A673 (cell line): ENCODE data around the gene EEF2KMT. TPM values are rescaled to one million over a fixed set of nuclear protein-coding genes. Genes with fewer than 3 reads are reported as not detected.

Source experiments
- BruUV-seq: library from RNA; stranded (reverse); fragments of 400-500 nt; replicated peaks from 2 replicates; lab custom pipeline; 2021; lab: Mats Ljungman, UMichigan
- CTCF ChIA-PET: fragments of 300-600 bp; sonication (Branson Sonifier 250); formaldehyde crosslinking; loops from one replicate; lab custom pipeline; 2022; ENCODE audit warnings: antibody characterized with exemption; lab: Charles Lee
- POLR2A ChIA-PET: fragments of 300-600 bp; sonication (Branson Sonifier 250); formaldehyde crosslinking; loops from one replicate; lab custom pipeline; 2022; ENCODE audit warnings: antibody characterized with exemption; ENCODE audit not compliant: low non-redundant PET; lab: Charles Lee
- DNase-seq: peaks from one replicate; pipeline ENCODE4 v3.0.0-alpha.2; 2015; ENCODE audit warnings: low spot score
- H3K27ac ChIP-seq: fragments of 200-600 bp; sonication (generic); 2 replicates; pipeline ENCODE4 v1.5.1; 2016; ENCODE audit warnings: mixed run types, low read depth, mild to moderate bottlenecking, mixed read lengths, antibody characterized with exemption, low read length; ENCODE audit not compliant: poor library complexity, severe bottlenecking
- H3K27me3 ChIP-seq: fragments of 200-600 bp; sonication (generic); replicated peaks from 2 replicates; pipeline ENCODE4 v1.6.1; 2017; ENCODE audit warnings: mixed run types, low read depth, mild to moderate bottlenecking, mixed read lengths, antibody characterized with exemption, low read length; ENCODE audit not compliant: insufficient read depth, poor library complexity
- H3K36me3 ChIP-seq: fragments of 200-600 bp; sonication (generic); 2 replicates; pipeline ENCODE4 v1.6.1; 2016; ENCODE audit warnings: mixed run types, mild to moderate bottlenecking, mixed read lengths, antibody characterized with exemption, low read length; ENCODE audit not compliant: insufficient read depth, poor library complexity, severe bottlenecking
- H3K4me1 ChIP-seq: fragments of 200-600 bp; sonication (generic); 2 replicates; pipeline ENCODE4 v1.6.1; 2017; ENCODE audit warnings: mixed run types, mild to moderate bottlenecking, mixed read lengths, antibody characterized with exemption, low read length; ENCODE audit not compliant: insufficient read depth, poor library complexity, severe bottlenecking
- H3K4me3 ChIP-seq: fragments of 200-600 bp; sonication (generic); 2 replicates; pipeline ENCODE4 v1.5.1; 2016; ENCODE audit warnings: low read depth, mixed run types, mild to moderate bottlenecking, mixed read lengths, low read length; ENCODE audit not compliant: poor library complexity, severe bottlenecking
- H3K9me3 ChIP-seq: fragments of 200-600 bp; sonication (generic); 2 replicates; pipeline ENCODE4 v1.6.1; 2016; ENCODE audit warnings: mixed run types, low read depth, mild to moderate bottlenecking, mixed read lengths, antibody characterized with exemption, low read length; ENCODE audit not compliant: poor library complexity, severe bottlenecking
- EZH2 ChIP-seq: fragments of 200-600 bp; sonication (generic); IDR thresholded peaks from 2 replicates; pipeline ENCODE4 v1.6.1; 2017; ENCODE audit warnings: borderline replicate concordance, low read depth, mild to moderate bottlenecking, mixed read lengths, antibody characterized with exemption, low read length; ENCODE audit not compliant: poor library complexity, severe bottlenecking
- intact Hi-C: fragments of 100-400 bp; cut with micrococcal nuclease; formaldehyde crosslinking; loops from one replicate; pipeline ENCODE4 v1.10.0; 2022; ENCODE audit not compliant: unreplicated experiment
- total RNA-seq: library from RNA; stranded (reverse); gene quantifications from 2 replicates; pipeline ENCODE4 v1.2.3, GENCODE V29; 2021
- TF ChIP-seq, protein P1 (sequence below): fragments of 300-800, 200-600 bp; sonication (generic); conservative IDR thresholded peaks from 2 replicates; pipeline ENCODE4 v1.5.1; 2017; ENCODE audit warnings: low read depth, mild to moderate bottlenecking, antibody characterized with exemption, low read length, moderate library complexity, mixed read lengths

EEF2KMT gene
- total RNA-seq, 1 experiment from 2014 or later: 21.4 TPM

DNA sequence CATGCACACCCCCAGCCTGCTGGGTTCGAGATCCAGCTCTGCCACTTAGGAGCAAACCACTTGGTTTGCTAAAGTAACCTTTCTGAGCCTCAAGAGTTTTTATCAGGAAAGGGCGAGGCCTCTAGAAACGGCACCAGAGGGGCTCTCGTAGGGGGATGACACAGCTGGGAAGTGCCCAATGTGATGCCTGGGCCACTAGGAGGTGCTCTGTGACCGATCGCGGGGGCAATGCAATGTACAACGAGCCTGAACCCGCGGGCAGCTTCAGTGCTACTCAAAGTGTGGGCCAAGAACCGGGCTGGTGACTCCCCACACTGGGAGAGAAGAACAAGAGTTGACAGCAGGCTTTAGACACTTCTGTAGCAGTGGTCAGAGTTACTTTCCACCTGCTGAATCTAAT, 41.2 kb downstream of the EEF2KMT start:
- H3K9me3 ChIP-seq: no peaks in the 10 kb centered on the region
- intact Hi-C loops: no loop called here
- DNase-seq: peak; percentile 63
- H3K4me1 ChIP-seq: no peaks in the 10 kb centered on the region
- H3K27me3 ChIP-seq: peaks cover 5% of the 10 kb centered on the region
- BruUV-seq: no TSS peak
- H3K4me3 ChIP-seq: no peak overlapping the region
- TF ChIP-seq, protein P1, sequence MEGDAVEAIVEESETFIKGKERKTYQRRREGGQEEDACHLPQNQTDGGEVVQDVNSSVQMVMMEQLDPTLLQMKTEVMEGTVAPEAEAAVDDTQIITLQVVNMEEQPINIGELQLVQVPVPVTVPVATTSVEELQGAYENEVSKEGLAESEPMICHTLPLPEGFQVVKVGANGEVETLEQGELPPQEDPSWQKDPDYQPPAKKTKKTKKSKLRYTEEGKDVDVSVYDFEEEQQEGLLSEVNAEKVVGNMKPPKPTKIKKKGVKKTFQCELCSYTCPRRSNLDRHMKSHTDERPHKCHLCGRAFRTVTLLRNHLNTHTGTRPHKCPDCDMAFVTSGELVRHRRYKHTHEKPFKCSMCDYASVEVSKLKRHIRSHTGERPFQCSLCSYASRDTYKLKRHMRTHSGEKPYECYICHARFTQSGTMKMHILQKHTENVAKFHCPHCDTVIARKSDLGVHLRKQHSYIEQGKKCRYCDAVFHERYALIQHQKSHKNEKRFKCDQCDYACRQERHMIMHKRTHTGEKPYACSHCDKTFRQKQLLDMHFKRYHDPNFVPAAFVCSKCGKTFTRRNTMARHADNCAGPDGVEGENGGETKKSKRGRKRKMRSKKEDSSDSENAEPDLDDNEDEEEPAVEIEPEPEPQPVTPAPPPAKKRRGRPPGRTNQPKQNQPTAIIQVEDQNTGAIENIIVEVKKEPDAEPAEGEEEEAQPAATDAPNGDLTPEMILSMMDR: peak; percentile 77
- TF ChIP-seq EZH2: no peak
- no peak overlapping the region for H3K27ac ChIP-seq
- POLR2A ChIA-PET: no interaction called here
- no peaks in the 10 kb centered on the region for H3K36me3 ChIP-seq
- CTCF ChIA-PET: interaction anchor here (0.6 to 1.1 kb wide), 3 partner anchors 28 to 1535 kb away, joined by 3 read pairs; no protein-coding TSS in a partner anchor

DNA sequence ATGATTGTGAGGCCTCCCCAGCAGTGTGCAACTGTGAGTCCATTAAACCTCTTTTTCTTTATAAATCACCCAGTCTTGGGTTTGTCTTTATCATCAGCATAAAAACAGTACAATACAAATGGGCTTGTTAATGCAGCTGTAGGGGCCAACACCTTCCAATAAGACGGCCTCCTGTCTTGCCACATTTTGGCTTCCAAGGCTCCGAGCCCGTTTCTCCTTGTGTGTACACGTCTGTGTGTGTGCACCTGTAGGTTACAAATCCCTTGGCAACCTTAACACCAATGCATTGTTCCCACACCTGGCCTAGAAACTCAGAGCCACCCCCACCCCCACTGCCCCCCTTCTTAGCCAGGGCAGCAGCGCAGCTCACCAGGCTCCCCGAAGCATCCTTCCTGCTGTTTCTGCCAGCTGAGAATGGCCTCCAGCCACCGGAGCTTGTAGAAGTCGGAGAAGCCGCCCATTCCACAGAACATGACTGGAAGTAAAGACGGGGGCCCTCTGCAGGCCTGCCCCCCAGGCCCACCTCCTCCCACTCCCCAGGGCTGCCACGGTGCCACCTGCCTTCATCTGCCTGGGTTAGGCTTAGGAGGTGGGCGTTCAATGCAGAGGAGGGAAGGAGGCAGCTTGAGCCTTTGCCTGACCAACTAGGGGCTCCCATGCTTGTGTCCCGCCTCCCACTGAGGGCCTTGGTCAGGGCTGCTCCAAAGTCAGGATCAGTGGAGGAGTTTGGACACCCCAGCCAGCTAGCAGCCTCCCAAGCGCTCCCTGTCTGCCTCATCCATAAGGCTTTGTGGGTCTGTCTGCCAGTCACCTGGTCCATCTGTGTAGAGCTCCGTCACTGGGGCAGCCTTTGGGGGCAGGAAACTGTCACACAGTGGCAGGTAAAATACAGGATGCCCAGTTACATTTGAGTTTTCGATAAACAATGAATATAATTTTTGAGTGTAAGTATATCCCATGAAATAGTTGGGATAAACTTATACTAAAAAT, 42.4 kb downstream of the EEF2KMT start:
- no peak for TF ChIP-seq EZH2
- TF ChIP-seq, protein P1: no peak
- POLR2A ChIA-PET: no interaction called here
- CTCF ChIA-PET: no interaction called here
- no peaks in the 10 kb centered on the region for H3K9me3 ChIP-seq
- no peak for DNase-seq
- intact Hi-C loops: no loop called here
- no peaks in the 10 kb centered on the region for H3K36me3 ChIP-seq
- BruUV-seq: no TSS peak
- peaks cover 11% of the 10 kb centered on the region for H3K27me3 ChIP-seq
- H3K27ac ChIP-seq: no peak overlapping the region
- no peaks in the 10 kb centered on the region for H3K4me1 ChIP-seq
- no peak overlapping the region for H3K4me3 ChIP-seq

DNA sequence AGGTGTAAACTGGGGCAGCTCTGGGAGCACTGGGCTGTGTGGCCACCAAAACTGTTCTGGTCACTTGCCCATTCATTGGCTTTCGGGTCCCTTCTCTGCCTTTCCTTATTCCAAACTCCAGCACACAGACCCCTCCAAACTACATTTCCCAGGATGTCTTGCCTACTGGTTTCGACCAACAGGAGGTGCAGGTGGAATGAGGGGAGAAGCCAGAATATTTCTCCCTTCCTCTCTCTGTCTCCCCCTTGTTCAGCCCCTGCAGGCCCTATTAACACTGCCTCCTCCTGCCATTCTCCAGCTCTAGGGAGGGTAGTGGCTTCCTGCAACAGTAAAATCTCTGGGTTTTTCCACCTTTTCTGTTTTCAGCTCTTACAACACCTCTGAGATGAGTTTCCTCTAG, 50.7 kb downstream of the EEF2KMT start:
- Histone ChIP-seq H3K27ac (no peak overlapping the region), H3K4me3 (no peak overlapping the region), H3K9me3 (no peaks in the 10 kb centered on the region), H3K36me3 (no peaks in the 10 kb centered on the region), H3K4me1 (no peaks in the 10 kb centered on the region), H3K27me3 (peaks cover 40% of the 10 kb centered on the region)
- intact Hi-C loops: no loop called here
- no peak for TF ChIP-seq EZH2
- TF ChIP-seq, protein P1: no peak
- no peak for DNase-seq
- no TSS peak for BruUV-seq
- POLR2A ChIA-PET: no interaction called here
- CTCF ChIA-PET: no interaction called here
